Body of pancreas (tissue), 4 donors: ENCODE data around the gene NOL12.

ENCODE experiments used
- CTCF ChIP-seq, 7 experiments: fragments of 450-650 bp in 4 of 7; fragments of 200-600 bp in 3 of 7; sonication (generic) in 3 of 7; IDR thresholded peaks; one replicate each; pipeline ENCODE4 v1.5.1; 2016 to 2019; ENCODE audit warnings: antibody characterized with exemption in 7 of 7
- POLR2A ChIP-seq, 3 donors: fragments of 450-650 bp; IDR thresholded peaks; one replicate each; pipeline ENCODE4 v1.6.1; 2016; ENCODE audit warnings: antibody characterized with exemption in 3 of 3, mild to moderate bottlenecking in 2 of 3

DNA sequence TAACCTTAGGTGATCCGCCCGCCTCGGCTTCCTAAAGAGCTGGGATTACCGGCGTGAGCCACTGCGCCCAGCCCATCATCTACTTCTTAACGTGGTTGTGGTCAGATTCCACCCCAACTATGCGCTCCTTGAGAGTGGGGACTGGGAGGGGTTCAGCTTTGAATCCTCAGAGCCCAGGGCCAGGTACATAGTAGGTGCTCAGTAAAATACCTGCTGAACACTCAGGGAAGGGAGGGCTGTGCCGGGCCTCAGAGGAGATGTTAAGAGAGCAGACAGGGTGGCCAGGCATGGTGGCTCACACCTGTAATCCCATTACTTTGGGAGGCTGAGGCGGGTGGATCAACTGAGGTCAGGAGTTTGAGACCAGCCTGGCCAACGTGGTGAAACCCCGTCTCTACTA is 11.9 kb upstream of the NOL12 start:
- no peak for TF ChIP-seq CTCF (IDR thresholded peaks at IDR 0.05)
- TF ChIP-seq POLR2A (IDR thresholded peaks at IDR 0.05): no peak
